Measurements from ENCODE around the gene SRM. TPM values are rescaled to one million over a fixed set of nuclear protein-coding genes. Genes with fewer than 3 reads are reported as not detected.
A peak's percentile ranks its signal among the peaks of the same experiment; 100 is the strongest.
"Not testable (repeated sequence)": the region's sequence is repeated elsewhere in the genome, so short reads cannot be mapped to it uniquely, and the experiment has no call there.

Gene SRM
- total and polyA plus RNA-seq, 2 donors (not counting 1 experiment from before 2014, with no cell fraction given): 38.9 to 79.2 TPM

GRCh38 chr1:11105586-11105985, 45.8 kb upstream of the SRM start:
- Histone ChIP-seq H3K9ac (ENCODE audit: low read length) (no peak overlapping the region), H3K36me3 (replicated peaks in 1 of 2; ENCODE audit: control extremely low read depth in 1 of 2, control insufficient read depth in 1 of 2, extremely low read depth in 1 of 2, insufficient read depth in 2 of 2, low read length in 1 of 2) (peaks cover 1 to 30% of the 10 kb centered on the region in 2 experiments), H3K4me1 (ENCODE audit: control insufficient read depth in 2 of 2, insufficient read depth in 2 of 2, low read length in 2 of 2) (no peaks in the 10 kb centered on the region), H3K27ac (ENCODE audit: low read length in 2 of 2) (no peak overlapping the region), H3K4me3 (ENCODE audit: control extremely low read depth in 1 of 5, extremely low read depth in 1 of 5, insufficient read depth in 1 of 5, low read depth in 2 of 5, low read length in 4 of 5) (no peak overlapping the region), H3K79me2 (ENCODE audit: control insufficient read depth, insufficient read depth, low read length) (no peaks in the 10 kb centered on the region), H4K20me1 (ENCODE audit: control insufficient read depth, insufficient read depth, low read length, poor library complexity, severe bottlenecking) (no peaks in the 10 kb centered on the region), H3K9me3 (ENCODE audit: control extremely low read depth in 1 of 3, control insufficient read depth in 2 of 3, insufficient read depth in 1 of 3, low read length in 2 of 3) (no peaks in the 10 kb centered on the region), H3K27me3 (replicated peaks in 1 of 4; ENCODE audit: control extremely low read depth in 1 of 4, control insufficient read depth in 3 of 4, insufficient read depth in 4 of 4, low read length in 3 of 4) (no peaks in the 10 kb centered on the region), H2AFZ (ENCODE audit: insufficient read depth, low read depth, low read length, poor library complexity, severe bottlenecking) (no peak overlapping the region), H3K4me2 (replicated peaks; ENCODE audit: low read depth, low read length, poor library complexity, severe bottlenecking) (no peak overlapping the region)
- no peaks in the 10 kb centered on the region for H3K27me3 Mint-ChIP-seq
- ChIA-PET CTCF (interaction anchor here (1.4 kb wide), 1 partner anchor 18 kb away, joined by 4 read pairs; no protein-coding TSS in a partner anchor), POLR2A (no interaction called here)
- H3K4me1 Mint-ChIP-seq: peaks cover 3% of the 10 kb centered on the region
- ATAC-seq (ENCODE audit: low read depth) (no peak), DNase-seq (no peak)
- no peaks in the 10 kb centered on the region for H3K9me3 Mint-ChIP-seq (ENCODE audit: insufficient read depth)
- H3K27ac Mint-ChIP-seq: no peak overlapping the region
- intact Hi-C loops (cut with micrococcal nuclease): no loop called here
- no peak overlapping the region for H3K4me3 Mint-ChIP-seq
- TF ChIP-seq EZH2 (IDR thresholded peaks at IDR 0.05; ENCODE audit: borderline replicate concordance, insufficient read depth, low read depth, low read length, poor library complexity, severe bottlenecking) (no peak), CTCF (IDR thresholded peaks at IDR 0.05) (no peak)
- 96% methylated on average over 8 of the region's 10 CpGs for WGBS (ENCODE audit: insufficient coverage)

GRCh38 chr1:11101347-11101746, 41.5 kb upstream of the SRM start:
- Histone ChIP-seq H3K27ac (ENCODE audit: low read length in 2 of 2) (no peak overlapping the region), H2AFZ (ENCODE audit: insufficient read depth, low read depth, low read length, poor library complexity, severe bottlenecking) (no peak overlapping the region), H3K27me3 (replicated peaks in 1 of 4; ENCODE audit: control extremely low read depth in 1 of 4, control insufficient read depth in 3 of 4, insufficient read depth in 4 of 4, low read length in 3 of 4) (no peaks in the 10 kb centered on the region), H3K4me1 (ENCODE audit: control insufficient read depth in 2 of 2, insufficient read depth in 2 of 2, low read length in 2 of 2) (peaks cover 11 to 15% of the 10 kb centered on the region in 2 donors), H3K4me3 (ENCODE audit: control extremely low read depth in 1 of 5, extremely low read depth in 1 of 5, insufficient read depth in 1 of 5, low read depth in 2 of 5, low read length in 4 of 5) (no peak overlapping the region), H4K20me1 (ENCODE audit: control insufficient read depth, insufficient read depth, low read length, poor library complexity, severe bottlenecking) (no peaks in the 10 kb centered on the region), H3K4me2 (replicated peaks; ENCODE audit: low read depth, low read length, poor library complexity, severe bottlenecking) (no peak overlapping the region), H3K9me3 (ENCODE audit: control extremely low read depth in 1 of 3, control insufficient read depth in 2 of 3, insufficient read depth in 1 of 3, low read length in 2 of 3) (no peaks in the 10 kb centered on the region), H3K36me3 (replicated peaks in 1 of 2; ENCODE audit: control extremely low read depth in 1 of 2, control insufficient read depth in 1 of 2, extremely low read depth in 1 of 2, insufficient read depth in 2 of 2, low read length in 1 of 2) (peaks cover 0 to 11% of the 10 kb centered on the region in 2 experiments), H3K9ac (ENCODE audit: low read length) (no peak overlapping the region), H3K79me2 (ENCODE audit: control insufficient read depth, insufficient read depth, low read length) (peaks cover 19% of the 10 kb centered on the region)
- Mint-ChIP-seq H3K27ac (no peak overlapping the region), H3K4me1 (peaks cover 18% of the 10 kb centered on the region), H3K9me3 (ENCODE audit: insufficient read depth) (no peaks in the 10 kb centered on the region), H3K27me3 (no peaks in the 10 kb centered on the region), H3K4me3 (peak overlapping the region; percentile 66)
- no peak for TF ChIP-seq EZH2 (IDR thresholded peaks at IDR 0.05; ENCODE audit: borderline replicate concordance, insufficient read depth, low read depth, low read length, poor library complexity, severe bottlenecking)
- no peak for TF ChIP-seq CTCF (IDR thresholded peaks at IDR 0.05)
- ChIA-PET CTCF (interaction anchor here (0.6 kb wide), 1 partner anchor 538 kb away, joined by 3 read pairs; no protein-coding TSS in a partner anchor), POLR2A (no interaction called here)
- DNase-seq: no peak
- no peak for ATAC-seq (ENCODE audit: low read depth)
- WGBS (ENCODE audit: insufficient coverage): 94% methylated on average over 6 of the region's 6 CpGs
- intact Hi-C loops (cut with micrococcal nuclease): no loop called here

GRCh38 chr1:11100806-11101205, 41.0 kb upstream of the SRM start:
- WGBS (ENCODE audit: insufficient coverage): 97% methylated on average over 17 of the region's 17 CpGs
- Histone ChIP-seq H3K36me3 (replicated peaks in 1 of 2; ENCODE audit: control extremely low read depth in 1 of 2, control insufficient read depth in 1 of 2, extremely low read depth in 1 of 2, insufficient read depth in 2 of 2, low read length in 1 of 2) (peaks cover 0 to 11% of the 10 kb centered on the region in 2 experiments), H3K4me1 (ENCODE audit: control insufficient read depth in 2 of 2, insufficient read depth in 2 of 2, low read length in 2 of 2) (peaks cover 11 to 15% of the 10 kb centered on the region in 2 donors), H3K79me2 (ENCODE audit: control insufficient read depth, insufficient read depth, low read length) (peaks cover 21% of the 10 kb centered on the region)
- H3K4me2 ChIP-seq (replicated peaks; ENCODE audit: low read depth, low read length, poor library complexity, severe bottlenecking); H2AFZ ChIP-seq (ENCODE audit: insufficient read depth, low read depth, low read length, poor library complexity, severe bottlenecking); H3K9me3 ChIP-seq (ENCODE audit: control extremely low read depth in 1 of 3, control insufficient read depth in 2 of 3, insufficient read depth in 1 of 3, low read length in 2 of 3); H3K27me3 ChIP-seq (replicated peaks in 1 of 4; ENCODE audit: control extremely low read depth in 1 of 4, control insufficient read depth in 3 of 4, insufficient read depth in 4 of 4, low read length in 3 of 4); H3K27ac Mint-ChIP-seq; intact Hi-C loops (cut with micrococcal nuclease); ATAC-seq (ENCODE audit: low read depth); H3K27me3 Mint-ChIP-seq; H3K27ac ChIP-seq (ENCODE audit: low read length in 2 of 2); H3K4me3 ChIP-seq (ENCODE audit: control extremely low read depth in 1 of 5, extremely low read depth in 1 of 5, insufficient read depth in 1 of 5, low read depth in 2 of 5, low read length in 4 of 5); H3K9me3 Mint-ChIP-seq (ENCODE audit: insufficient read depth); H4K20me1 ChIP-seq (ENCODE audit: control insufficient read depth, insufficient read depth, low read length, poor library complexity, severe bottlenecking); H3K4me3 Mint-ChIP-seq; DNase-seq; H3K9ac ChIP-seq (ENCODE audit: low read length): not testable (repeated sequence)
- H3K4me1 Mint-ChIP-seq: peaks cover 18% of the 10 kb centered on the region
- CTCF ChIA-PET: interaction anchor here (0.6 kb wide), 1 partner anchor 539 kb away, joined by 3 read pairs; no protein-coding TSS in a partner anchor
- POLR2A ChIA-PET: interaction anchor here (0.7 kb wide), 1 partner anchor 619 kb away, joined by 6 read pairs; no protein-coding TSS in a partner anchor
